ENCODE results near the gene SMAGP. TPM values are rescaled to one million over a fixed set of nuclear protein-coding genes. Genes with fewer than 3 reads are reported as not detected.
A peak's percentile ranks its signal among the peaks of the same experiment; 100 is the strongest.

The SMAGP gene
- total and polyA plus RNA-seq, 2 of the 13 experiments (the other 11 are each of a cell fraction or from before 2014, with no cell fraction given) = 9.2 TPM

GRCh38 chr12:51246254-51246853 is 23.9 kb downstream of the SMAGP start:
- Histone ChIP-seq H3K9me3 (ENCODE audit: low read length) (no peaks in the 10 kb centered on the region), H3K27ac (ENCODE audit: extremely low read length, insufficient read depth, low read length) (peak overlapping the region; percentile 15), H3K27me3 (ENCODE audit: control insufficient read depth in 1 of 2, insufficient read depth in 2 of 2, low read length in 2 of 2) (no peaks in the 10 kb centered on the region), H3K9ac (ENCODE audit: insufficient read depth, low read depth, low read length) (0 out of 2 replicates have a peak overlapping the region, but pooled peaks have one; percentile 16), H3K4me3 (replicated peaks in 1 of 3; ENCODE audit: insufficient read depth in 1 of 3, low read depth in 2 of 3, low read length in 3 of 3) (no peak overlapping the region), H3K36me3 (replicated peaks in 1 of 2; ENCODE audit: control insufficient read depth in 1 of 2, insufficient read depth in 2 of 2, low read length in 2 of 2) (peaks cover 10 to 15% of the 10 kb centered on the region in 2 experiments), H4K20me1 (ENCODE audit: insufficient read depth, low read length) (no peaks in the 10 kb centered on the region), H3K4me1 (ENCODE audit: insufficient read depth, low read length) (peaks cover 23% of the 10 kb centered on the region), H3K4me2 (ENCODE audit: low read depth, low read length) (0 out of 2 replicates have a peak overlapping the region, but pooled peaks have one; percentile 37), H3K79me2 (ENCODE audit: insufficient read depth, low read length) (no peaks in the 10 kb centered on the region), H2AFZ (ENCODE audit: low read length) (no peak overlapping the region)
- intact Hi-C loops (cut with micrococcal nuclease; ENCODE audit: unreplicated experiment) = loop anchor here (10.0 kb wide), 1 partner anchor 202 kb away; the partner anchor contains the start of gene LETMD1
- FAIRE-seq (peak; percentile 46), ATAC-seq (peak; percentile 62), DNase-seq (ENCODE audit: low spot score) (no peak)
- WGBS (ENCODE audit: low lambda C conversion rate) = 88% methylated on average over 7 of the region's 7 CpGs
- ChIA-PET POLR2A (interaction anchor here (1.4 to 1.5 kb wide), 2 partner anchors 8 to 28 kb away, joined by 5 to 7 read pairs; partner anchors contain the start of genes DAZAP2 and POU6F1), CTCF (ENCODE audit: low intra/inter-chr PET ratio, low total read pairs) (no interaction called here)
- TF ChIP-seq STAG1 (CRISPR knock-in tag; IDR thresholded peaks at IDR 0.05) (peak; percentile 63), PHF8 (CRISPR knock-in tag; IDR thresholded peaks at IDR 0.05) (no peak)
- TF ChIP-seq, protein P1, sequence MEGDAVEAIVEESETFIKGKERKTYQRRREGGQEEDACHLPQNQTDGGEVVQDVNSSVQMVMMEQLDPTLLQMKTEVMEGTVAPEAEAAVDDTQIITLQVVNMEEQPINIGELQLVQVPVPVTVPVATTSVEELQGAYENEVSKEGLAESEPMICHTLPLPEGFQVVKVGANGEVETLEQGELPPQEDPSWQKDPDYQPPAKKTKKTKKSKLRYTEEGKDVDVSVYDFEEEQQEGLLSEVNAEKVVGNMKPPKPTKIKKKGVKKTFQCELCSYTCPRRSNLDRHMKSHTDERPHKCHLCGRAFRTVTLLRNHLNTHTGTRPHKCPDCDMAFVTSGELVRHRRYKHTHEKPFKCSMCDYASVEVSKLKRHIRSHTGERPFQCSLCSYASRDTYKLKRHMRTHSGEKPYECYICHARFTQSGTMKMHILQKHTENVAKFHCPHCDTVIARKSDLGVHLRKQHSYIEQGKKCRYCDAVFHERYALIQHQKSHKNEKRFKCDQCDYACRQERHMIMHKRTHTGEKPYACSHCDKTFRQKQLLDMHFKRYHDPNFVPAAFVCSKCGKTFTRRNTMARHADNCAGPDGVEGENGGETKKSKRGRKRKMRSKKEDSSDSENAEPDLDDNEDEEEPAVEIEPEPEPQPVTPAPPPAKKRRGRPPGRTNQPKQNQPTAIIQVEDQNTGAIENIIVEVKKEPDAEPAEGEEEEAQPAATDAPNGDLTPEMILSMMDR (CRISPR knock-in tag; IDR thresholded peaks at IDR 0.05) = peak; percentile 57
- BruUV-seq (replicated peaks) = no TSS peak
- in situ Hi-C loops (cut with HindIII; ENCODE audit: extremely low pct_ligation_motif_present, low pct_unique_long_range_greater_than_20kb) = no loop called here

- no peak overlapping the region for H3K27ac ChIP-seq (ENCODE audit: extremely low read length, insufficient read depth, low read length)
- H3K4me3 ChIP-seq (replicated peaks in 1 of 3; ENCODE audit: insufficient read depth in 1 of 3, low read depth in 2 of 3, low read length in 3 of 3) = no peak overlapping the region
- H3K4me2 ChIP-seq (ENCODE audit: low read depth, low read length) = no peak overlapping the region
- TF ChIP-seq ZNF629 (CRISPR knock-in tag; conservative IDR thresholded peaks at IDR 0.05) (no peak), POLR2AphosphoS2 (IDR thresholded peaks at IDR 0.05; ENCODE audit: low read depth, low read length) (peak; percentile 61), SMAD3 (CRISPR knock-in tag; IDR thresholded peaks at IDR 0.05) (no peak), ZNF674 (CRISPR knock-in tag; IDR thresholded peaks at IDR 0.05; ENCODE audit: low read depth) (no peak), MAFK (conservative IDR thresholded peaks at IDR 0.05 in 1 of 2, IDR thresholded peaks at IDR 0.05 in 1 of 2; ENCODE audit: low read length in 2 of 2) (0 out of 4 replicates have a peak, but pooled peaks of 1 of the 2 experiments have one; percentile 36), MAZ (IDR thresholded peaks at IDR 0.05; ENCODE audit: borderline replicate concordance, low read depth, low read length) (no peak), MAZ (CRISPR knock-in tag; IDR thresholded peaks at IDR 0.05; ENCODE audit: low read depth) (no peak), ZNF644 (CRISPR knock-in tag; IDR thresholded peaks at IDR 0.05; ENCODE audit: low read depth) (no peak), NBN (conservative IDR thresholded peaks at IDR 0.05) (no peak)
- TF ChIP-seq, protein P2, sequence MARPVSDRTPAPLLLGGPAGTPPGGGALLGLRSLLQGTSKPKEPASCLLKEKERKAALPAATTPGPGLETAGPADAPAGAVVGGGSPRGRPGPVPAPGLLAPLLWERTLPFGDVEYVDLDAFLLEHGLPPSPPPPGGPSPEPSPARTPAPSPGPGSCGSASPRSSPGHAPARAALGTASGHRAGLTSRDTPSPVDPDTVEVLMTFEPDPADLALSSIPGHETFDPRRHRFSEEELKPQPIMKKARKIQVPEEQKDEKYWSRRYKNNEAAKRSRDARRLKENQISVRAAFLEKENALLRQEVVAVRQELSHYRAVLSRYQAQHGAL (CRISPR knock-in tag; IDR thresholded peaks at IDR 0.05; ENCODE audit: not compliant biosample characterization) = no peak
Measured at GRCh38 chr12:51245476-51246253, 24.6 kb downstream of the SMAGP start.

More at GRCh38 chr12:51245476-51246253, 24.6 kb downstream of the SMAGP start:
- DNase-seq (ENCODE audit: low spot score) (no peak), FAIRE-seq (no peak), ATAC-seq (peak; percentile 27)
- Histone ChIP-seq H3K9ac (ENCODE audit: insufficient read depth, low read depth, low read length) (no peak overlapping the region), H3K36me3 (replicated peaks in 1 of 2; ENCODE audit: control insufficient read depth in 1 of 2, insufficient read depth in 2 of 2, low read length in 2 of 2) (peaks cover 11 to 21% of the 10 kb centered on the region in 2 experiments), H3K27me3 (ENCODE audit: control insufficient read depth in 1 of 2, insufficient read depth in 2 of 2, low read length in 2 of 2) (no peaks in the 10 kb centered on the region), H2AFZ (ENCODE audit: low read length) (no peak overlapping the region), H3K9me3 (ENCODE audit: low read length) (no peaks in the 10 kb centered on the region), H3K4me1 (ENCODE audit: insufficient read depth, low read length) (peaks cover 26% of the 10 kb centered on the region), H3K79me2 (ENCODE audit: insufficient read depth, low read length) (no peaks in the 10 kb centered on the region), H4K20me1 (ENCODE audit: insufficient read depth, low read length) (no peaks in the 10 kb centered on the region)
- intact Hi-C loops (cut with micrococcal nuclease; ENCODE audit: unreplicated experiment) = loop anchor here (10.0 kb wide), 1 partner anchor 201 kb away; the partner anchor contains the start of gene LETMD1
- CTCF ChIA-PET (ENCODE audit: low intra/inter-chr PET ratio, low total read pairs) = no interaction called here
- in situ Hi-C loops (cut with HindIII; ENCODE audit: extremely low pct_ligation_motif_present, low pct_unique_long_range_greater_than_20kb) = no loop called here
- POLR2A ChIA-PET = interaction anchor here (0.6 kb wide), 1 partner anchor 185 kb away, joined by 3 read pairs; no protein-coding TSS in a partner anchor
- 96% methylated on average over 9 of the region's 11 CpGs for WGBS (ENCODE audit: low lambda C conversion rate)
- TSS peak; percentile 36 for BruUV-seq (replicated peaks)

Measured in HepG2 (cell line).